ENCODE results near the gene POLE.

DNA sequence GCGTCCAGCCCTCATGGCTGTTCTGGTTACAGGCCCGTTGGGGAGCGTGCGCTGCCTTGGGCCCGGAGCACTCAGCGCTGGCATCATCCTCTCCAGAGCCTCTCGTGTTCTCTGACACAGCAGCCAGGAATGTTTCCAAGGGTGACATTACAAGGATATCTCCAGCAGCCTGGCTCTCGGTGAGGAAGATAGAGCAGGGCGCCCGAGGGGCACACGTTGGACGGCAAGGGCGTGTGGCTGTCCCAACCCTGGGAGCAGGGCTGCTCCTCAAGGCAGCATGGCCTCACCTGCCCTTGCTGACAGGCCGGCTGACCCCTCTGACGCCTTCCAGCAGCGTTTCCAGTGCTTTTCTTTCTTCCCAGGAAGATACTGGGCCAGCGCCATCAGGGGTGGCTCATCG lies 91.1 kb downstream of the POLE start:
- TF ChIP-seq POLR2AphosphoS5 (IDR thresholded peaks at IDR 0.05; ENCODE audit: low read depth, low read length) (no peak), POU2F2 (IDR thresholded peaks at IDR 0.05; ENCODE audit: low read depth, low read length) (no peak)

Measured in GM12891 (cell line).